KMS-11 (cell line): ENCODE results near the gene PYY.
A peak's percentile ranks its signal among the peaks of the same experiment; 100 is the strongest.

Experiments used
- H2AFZ ChIP-seq: fragments of 200-600 bp; sonication (generic); 2 replicates; pipeline ENCODE4 v1.6.1; 2016; ENCODE audit warnings: antibody characterized with exemption, mixed run types, low read depth
- H3K27ac ChIP-seq: fragments of 200-600 bp; sonication (generic); 2 replicates; pipeline ENCODE4 v1.6.1; 2016; ENCODE audit warnings: mild to moderate bottlenecking, mixed run types
- H3K27me3 ChIP-seq: fragments of 200-600 bp; sonication (generic); 2 replicates; pipeline ENCODE4 v1.6.1; 2017; ENCODE audit warnings: mild to moderate bottlenecking, low read depth, mixed run types, moderate library complexity; ENCODE audit not compliant: insufficient read depth
- H3K36me3 ChIP-seq: fragments of 200-600 bp; sonication (generic); 2 replicates; pipeline ENCODE4 v1.6.1; 2017; ENCODE audit warnings: mild to moderate bottlenecking, mixed run types; ENCODE audit not compliant: insufficient read depth
- H3K4me1 ChIP-seq: fragments of 200-600 bp; sonication (generic); 2 replicates; pipeline ENCODE4 v1.6.1; 2016; ENCODE audit warnings: mild to moderate bottlenecking, low read depth, mixed run types; ENCODE audit not compliant: poor library complexity, severe bottlenecking
- H3K4me2 ChIP-seq: fragments of 200-600 bp; sonication (generic); 2 replicates; pipeline ENCODE4 v1.7.0; 2016; ENCODE audit warnings: mild to moderate bottlenecking, mixed run types
- H3K4me3 ChIP-seq: fragments of 200-600 bp; sonication (generic); IDR thresholded peaks from 2 replicates; pipeline ENCODE4 v1.6.1; 2017; ENCODE audit warnings: low read depth, low read length, mixed read lengths; ENCODE audit not compliant: insufficient read depth
- H3K79me2 ChIP-seq: fragments of 200-600 bp; sonication (generic); 2 replicates; pipeline ENCODE4 v1.6.1; 2016; ENCODE audit warnings: low read depth, mixed run types; ENCODE audit not compliant: insufficient read depth
- H3K9ac ChIP-seq: fragments of 200-600 bp; sonication (generic); 2 replicates; pipeline ENCODE4 v1.6.1; 2016; ENCODE audit warnings: mild to moderate bottlenecking, mixed run types
- H4K20me1 ChIP-seq: fragments of 200-600 bp; sonication (generic); 2 replicates; pipeline ENCODE4 v1.6.1; 2016; ENCODE audit warnings: mild to moderate bottlenecking, mixed run types; ENCODE audit not compliant: insufficient read depth
- TF ChIP-seq, protein P1 (sequence below): fragments of 200-600 bp; sonication (generic); conservative IDR thresholded peaks from 2 replicates; pipeline ENCODE4 v1.6.1; 2017; ENCODE audit warnings: low read depth, mild to moderate bottlenecking, antibody characterized with exemption, low read length, moderate library complexity, mixed read lengths

PYY gene

DNA sequence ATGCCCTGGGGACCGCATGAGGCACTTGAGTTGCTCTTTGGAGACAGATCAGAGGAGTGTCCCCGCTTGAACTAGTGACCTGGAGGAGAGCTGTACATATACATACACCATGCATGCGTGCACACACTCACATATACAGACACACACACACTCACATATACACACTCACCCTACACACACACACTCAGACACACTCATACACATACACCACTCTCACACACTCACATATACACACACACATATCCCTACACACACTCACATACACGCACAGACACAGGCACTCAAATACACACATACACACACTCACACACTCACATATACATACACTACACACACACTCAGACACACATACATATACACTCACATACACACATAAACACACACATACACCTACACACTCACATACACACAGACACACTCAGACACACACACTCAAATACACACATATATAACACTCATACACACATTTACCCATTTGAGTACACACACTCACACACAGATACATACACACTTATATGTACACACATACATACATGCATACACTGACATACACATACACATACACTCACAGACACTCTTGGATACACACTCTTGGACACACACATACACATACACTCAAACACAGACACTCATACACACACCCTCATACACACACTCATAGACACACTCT, 41.0 kb downstream of the PYY start:
- TF ChIP-seq, protein P1, sequence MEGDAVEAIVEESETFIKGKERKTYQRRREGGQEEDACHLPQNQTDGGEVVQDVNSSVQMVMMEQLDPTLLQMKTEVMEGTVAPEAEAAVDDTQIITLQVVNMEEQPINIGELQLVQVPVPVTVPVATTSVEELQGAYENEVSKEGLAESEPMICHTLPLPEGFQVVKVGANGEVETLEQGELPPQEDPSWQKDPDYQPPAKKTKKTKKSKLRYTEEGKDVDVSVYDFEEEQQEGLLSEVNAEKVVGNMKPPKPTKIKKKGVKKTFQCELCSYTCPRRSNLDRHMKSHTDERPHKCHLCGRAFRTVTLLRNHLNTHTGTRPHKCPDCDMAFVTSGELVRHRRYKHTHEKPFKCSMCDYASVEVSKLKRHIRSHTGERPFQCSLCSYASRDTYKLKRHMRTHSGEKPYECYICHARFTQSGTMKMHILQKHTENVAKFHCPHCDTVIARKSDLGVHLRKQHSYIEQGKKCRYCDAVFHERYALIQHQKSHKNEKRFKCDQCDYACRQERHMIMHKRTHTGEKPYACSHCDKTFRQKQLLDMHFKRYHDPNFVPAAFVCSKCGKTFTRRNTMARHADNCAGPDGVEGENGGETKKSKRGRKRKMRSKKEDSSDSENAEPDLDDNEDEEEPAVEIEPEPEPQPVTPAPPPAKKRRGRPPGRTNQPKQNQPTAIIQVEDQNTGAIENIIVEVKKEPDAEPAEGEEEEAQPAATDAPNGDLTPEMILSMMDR = no peak
- Histone ChIP-seq H3K36me3 (no peaks in the 10 kb centered on the region), H3K79me2 (no peaks in the 10 kb centered on the region), H2AFZ (no peak overlapping the region), H3K4me3 (no peak overlapping the region), H3K27ac (no peak overlapping the region), H3K9ac (no peak overlapping the region), H3K27me3 (peaks cover 48% of the 10 kb centered on the region), H4K20me1 (no peaks in the 10 kb centered on the region), H3K4me1 (peaks cover 7% of the 10 kb centered on the region), H3K4me2 (no peak overlapping the region)

DNA sequence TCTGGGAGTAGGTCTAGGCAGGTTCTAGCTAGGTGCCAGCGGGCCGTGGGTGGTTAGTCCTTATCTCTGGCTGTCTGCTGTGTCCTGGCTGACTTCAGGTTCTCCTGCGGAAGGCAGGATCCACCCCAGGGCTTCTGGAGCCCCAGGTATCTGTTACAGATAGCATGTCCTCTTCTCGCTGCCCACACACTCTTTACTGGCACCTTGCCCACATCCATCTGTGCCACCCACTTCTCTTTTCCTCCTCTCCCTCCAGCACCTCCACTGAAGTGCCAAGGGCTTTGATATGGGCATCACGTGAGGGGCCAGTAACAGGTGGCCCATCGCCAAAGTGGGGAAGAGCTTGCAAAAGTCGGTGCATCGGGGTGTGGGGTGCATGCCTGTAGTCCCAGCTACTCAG, 41.8 kb downstream of the PYY start:
- Histone ChIP-seq H3K27ac (no peak overlapping the region), H3K36me3 (no peaks in the 10 kb centered on the region), H3K4me3 (no peak overlapping the region), H3K9ac (no peak overlapping the region), H4K20me1 (no peaks in the 10 kb centered on the region), H3K4me2 (no peak overlapping the region), H3K27me3 (peaks cover 52% of the 10 kb centered on the region), H2AFZ (no peak overlapping the region), H3K4me1 (peaks cover 12% of the 10 kb centered on the region), H3K79me2 (no peaks in the 10 kb centered on the region)
- TF ChIP-seq, protein P1 = no peak

DNA sequence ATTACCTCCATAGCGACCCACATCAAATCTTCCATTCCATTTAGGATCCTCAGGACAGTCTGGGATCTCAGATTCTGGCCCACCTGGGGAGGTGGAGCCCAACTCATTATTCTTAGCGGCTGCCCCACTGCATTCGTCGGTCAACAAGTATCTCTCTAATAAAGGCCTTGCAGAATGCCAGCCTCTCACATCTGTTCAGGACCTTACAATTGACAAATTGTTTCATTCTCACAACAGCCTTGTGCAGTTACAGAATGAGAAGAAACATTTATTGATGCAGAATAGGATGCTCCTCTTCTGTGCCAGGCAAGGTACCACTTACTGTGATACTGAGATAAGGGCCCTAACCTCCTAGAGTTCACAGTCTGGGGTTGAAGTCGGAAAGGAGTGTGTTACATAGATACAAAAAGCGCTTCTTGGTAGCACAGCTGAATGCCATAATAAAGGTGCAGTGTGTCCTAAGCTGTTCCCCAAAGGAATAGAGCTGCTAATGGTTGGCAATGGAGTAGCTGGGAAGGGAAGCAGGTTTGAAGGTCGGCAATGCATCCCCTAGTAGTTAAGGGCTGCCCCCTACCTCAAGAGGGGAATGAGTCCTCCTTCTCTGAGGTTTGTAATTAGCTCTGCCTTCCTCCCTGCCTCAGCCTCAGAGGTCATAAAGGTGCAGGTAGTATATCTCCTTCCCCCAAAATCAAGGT, 44.1 kb downstream of the PYY start:
- H4K20me1 ChIP-seq = no peaks in the 10 kb centered on the region
- peaks cover 12% of the 10 kb centered on the region for H3K4me1 ChIP-seq
- peaks cover 63% of the 10 kb centered on the region for H3K27me3 ChIP-seq
- no peaks in the 10 kb centered on the region for H3K36me3 ChIP-seq
- no peaks in the 10 kb centered on the region for H3K79me2 ChIP-seq
- H3K4me2 ChIP-seq = no peak overlapping the region
- TF ChIP-seq, protein P1 = no peak
- H2AFZ ChIP-seq = no peak overlapping the region
- H3K27ac ChIP-seq = no peak overlapping the region
- H3K9ac ChIP-seq = no peak overlapping the region
- H3K4me3 ChIP-seq = no peak overlapping the region

DNA sequence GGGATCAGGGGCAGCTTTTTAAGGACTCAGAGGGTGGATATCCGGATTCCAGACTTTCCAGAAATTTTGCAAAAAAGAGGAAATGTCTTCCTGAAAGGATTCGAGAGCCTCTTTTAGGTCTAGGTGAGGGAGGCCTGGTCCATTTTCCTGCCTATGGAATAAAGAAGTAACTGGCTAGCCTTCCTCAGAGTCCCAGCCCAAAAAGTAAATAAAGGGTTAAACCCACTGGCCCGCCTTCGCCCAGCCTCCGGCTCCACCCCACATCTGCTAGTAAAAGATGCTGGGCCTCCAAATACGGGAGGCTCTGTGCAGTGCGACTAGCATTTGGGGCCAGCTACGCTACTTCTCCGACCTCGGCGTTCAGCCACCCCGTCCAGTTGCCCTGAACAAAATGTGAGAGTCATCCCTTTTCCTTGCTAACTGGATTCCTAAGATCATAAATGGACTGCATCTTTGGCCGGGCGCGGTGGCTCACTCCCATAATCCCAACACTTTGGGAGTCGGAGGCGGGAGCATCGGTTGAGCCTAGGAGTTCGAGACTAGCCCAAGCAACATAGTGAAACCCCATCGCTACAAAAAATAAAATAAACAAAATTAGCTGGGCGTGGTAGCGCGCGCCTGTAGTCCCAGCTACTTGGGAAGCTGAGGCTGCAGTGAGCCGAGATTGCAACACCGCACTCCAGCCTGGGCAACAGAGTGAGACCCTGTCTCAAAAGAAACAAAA, 45.6 kb downstream of the PYY start:
- TF ChIP-seq, protein P1 = no peak
- peaks cover 52% of the 10 kb centered on the region for H3K27me3 ChIP-seq
- no peaks in the 10 kb centered on the region for H3K36me3 ChIP-seq
- H3K79me2 ChIP-seq = no peaks in the 10 kb centered on the region
- no peak overlapping the region for H3K4me3 ChIP-seq
- peak overlapping the region; percentile 92 for H3K4me2 ChIP-seq
- H4K20me1 ChIP-seq = no peaks in the 10 kb centered on the region
- H3K27ac ChIP-seq = no peak overlapping the region
- peaks cover 12% of the 10 kb centered on the region for H3K4me1 ChIP-seq
- H3K9ac ChIP-seq = no peak overlapping the region
- peak overlapping the region; percentile 71 for H2AFZ ChIP-seq
